Measurements from ENCODE around the gene OR7A10.
"Not testable (repeated sequence)": the region's sequence is repeated elsewhere in the genome, so short reads cannot be mapped to it uniquely, and the experiment has no call there.

The OR7A10 gene

DNA sequence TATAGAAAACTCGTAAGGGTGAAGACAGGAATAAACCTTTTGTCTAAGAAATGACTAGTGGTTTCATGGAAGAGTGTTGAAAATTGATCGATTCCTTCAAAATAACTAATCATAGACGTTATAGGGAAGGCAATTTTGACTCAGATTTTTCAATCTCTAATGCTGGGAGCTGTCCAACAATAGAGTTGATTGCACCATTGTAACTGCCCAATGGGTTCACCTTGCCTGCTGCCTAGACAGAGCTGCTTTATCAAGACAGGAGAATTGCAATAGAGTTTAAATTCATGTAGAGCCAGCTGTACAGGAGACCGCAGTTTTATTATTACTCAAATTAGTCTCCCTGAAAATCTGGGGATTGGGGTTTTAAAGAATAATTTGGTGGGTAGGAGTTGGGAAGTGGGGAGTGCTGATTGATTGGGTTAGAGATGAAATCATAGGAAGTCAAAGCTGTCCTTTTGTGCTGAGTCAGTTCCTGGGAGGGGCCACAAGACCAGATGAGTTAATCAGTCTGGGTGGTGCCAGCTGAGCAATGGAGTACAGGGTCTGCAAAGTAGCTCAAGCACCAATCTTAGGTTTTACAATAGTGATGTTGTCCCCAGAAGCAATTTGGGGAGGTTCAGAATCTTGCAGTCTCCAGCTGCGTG, 53.5 kb downstream of the OR7A10 start:
- no peak for DNase-seq (ENCODE audit: low spot score)

DNA sequence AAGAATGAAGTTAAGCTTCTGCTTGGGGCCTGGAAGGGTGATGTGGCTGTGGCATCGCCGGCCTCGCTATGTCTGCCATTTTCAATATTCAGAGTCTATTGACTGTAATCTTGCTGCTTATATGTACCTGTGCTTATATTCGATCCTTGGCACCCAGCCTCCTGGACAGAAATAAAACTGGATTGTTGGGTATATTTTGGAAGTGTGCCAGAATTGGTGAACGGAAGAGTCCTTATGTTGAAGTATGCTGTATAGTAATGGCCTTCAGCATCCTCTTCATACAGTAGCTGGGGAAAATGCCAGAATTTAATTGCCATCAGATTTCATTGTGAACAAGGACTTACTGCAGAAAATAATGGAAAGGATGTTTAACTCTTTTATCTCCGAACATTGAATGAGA, 56.5 kb downstream of the OR7A10 start:
- DNase-seq (ENCODE audit: low spot score): not testable (repeated sequence)

All from COLO829 (cell line).